ENCODE results near the gene ARHGAP31.
"Not testable (repeated sequence)": the region's sequence is repeated elsewhere in the genome, so short reads cannot be mapped to it uniquely, and the experiment has no call there.

GRCh38 chr3:119337407-119337806 lies 43.2 kb downstream of the ARHGAP31 start:
- TF ChIP-seq POLR2AphosphoS5, CTCF, POLR2A, EP300 (IDR thresholded peaks at IDR 0.05): not testable (repeated sequence)

All from gastroesophageal sphincter (tissue), 3 donors.